ENCODE measurements around the gene NUDCD2. TPM values are rescaled to one million over a fixed set of nuclear protein-coding genes. Genes with fewer than 3 reads are reported as not detected.

NUDCD2 gene
- total RNA-seq, 2 donors from 2014 or later: 2.0 to 2.5 TPM

DNA sequence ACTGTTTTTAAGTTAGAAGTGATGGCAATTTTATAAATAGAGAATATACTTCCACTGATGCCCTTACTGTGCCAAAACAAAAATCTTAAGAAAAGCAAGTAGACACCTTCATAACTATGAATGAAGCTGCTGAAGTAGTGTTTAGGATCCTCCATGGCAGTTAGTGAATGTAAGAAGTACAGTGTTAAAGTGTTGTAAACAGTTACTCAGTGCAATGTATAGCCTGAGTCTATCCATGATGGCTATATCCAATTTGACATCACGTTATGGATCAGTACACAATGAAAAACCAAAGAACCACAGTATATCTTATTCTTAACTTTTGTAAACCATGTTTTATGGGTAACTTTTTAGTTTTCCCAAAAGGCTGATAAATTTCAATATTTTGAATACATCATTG, 15.4 kb downstream of the NUDCD2 start:
- peaks cover 62% of the 10 kb centered on the region for H3K36me3 ChIP-seq
- no peaks in the 10 kb centered on the region for H3K9me3 ChIP-seq
- no peak for DNase-seq (ENCODE audit: low spot score)
- no peaks in the 10 kb centered on the region for H3K27me3 ChIP-seq
- H3K4me3 ChIP-seq: no peak overlapping the region
- TF ChIP-seq, protein P1, sequence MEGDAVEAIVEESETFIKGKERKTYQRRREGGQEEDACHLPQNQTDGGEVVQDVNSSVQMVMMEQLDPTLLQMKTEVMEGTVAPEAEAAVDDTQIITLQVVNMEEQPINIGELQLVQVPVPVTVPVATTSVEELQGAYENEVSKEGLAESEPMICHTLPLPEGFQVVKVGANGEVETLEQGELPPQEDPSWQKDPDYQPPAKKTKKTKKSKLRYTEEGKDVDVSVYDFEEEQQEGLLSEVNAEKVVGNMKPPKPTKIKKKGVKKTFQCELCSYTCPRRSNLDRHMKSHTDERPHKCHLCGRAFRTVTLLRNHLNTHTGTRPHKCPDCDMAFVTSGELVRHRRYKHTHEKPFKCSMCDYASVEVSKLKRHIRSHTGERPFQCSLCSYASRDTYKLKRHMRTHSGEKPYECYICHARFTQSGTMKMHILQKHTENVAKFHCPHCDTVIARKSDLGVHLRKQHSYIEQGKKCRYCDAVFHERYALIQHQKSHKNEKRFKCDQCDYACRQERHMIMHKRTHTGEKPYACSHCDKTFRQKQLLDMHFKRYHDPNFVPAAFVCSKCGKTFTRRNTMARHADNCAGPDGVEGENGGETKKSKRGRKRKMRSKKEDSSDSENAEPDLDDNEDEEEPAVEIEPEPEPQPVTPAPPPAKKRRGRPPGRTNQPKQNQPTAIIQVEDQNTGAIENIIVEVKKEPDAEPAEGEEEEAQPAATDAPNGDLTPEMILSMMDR (IDR thresholded peaks at IDR 0.05): no peak
- no peak overlapping the region for H3K27ac ChIP-seq
- peaks cover 0 to 8% of the 10 kb centered on the region in 2 donors for H3K4me1 ChIP-seq

GRCh38 chr5:163440954-163441353, 18.9 kb downstream of the NUDCD2 start:
- Histone ChIP-seq H3K4me3 (no peak overlapping the region), H3K27me3 (no peaks in the 10 kb centered on the region), H3K9me3 (no peaks in the 10 kb centered on the region), H3K27ac (no peak overlapping the region), H3K36me3 (peaks cover 42% of the 10 kb centered on the region), H3K4me1 (peaks cover 0 to 25% of the 10 kb centered on the region in 2 donors)
- no peak for DNase-seq (ENCODE audit: low spot score)
- TF ChIP-seq, protein P1 (IDR thresholded peaks at IDR 0.05): no peak

DNA sequence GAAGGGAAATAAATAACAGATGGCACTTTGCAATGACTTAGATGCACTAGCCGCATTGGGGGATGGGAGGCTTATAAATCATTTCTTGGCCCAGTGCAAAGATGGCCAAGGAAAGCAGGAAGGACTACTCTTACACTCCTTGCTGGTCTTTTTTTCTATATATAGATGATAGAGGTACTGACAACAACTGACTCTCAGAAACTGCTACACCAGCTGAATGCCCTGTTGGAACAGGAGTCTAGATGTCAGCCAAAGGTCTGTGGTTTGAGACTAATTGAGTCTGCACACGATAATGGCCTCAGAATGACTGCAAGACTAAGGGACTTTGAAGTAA, 20.8 kb downstream of the NUDCD2 start:
- H3K4me1 ChIP-seq: peaks cover 0 to 25% of the 10 kb centered on the region in 2 donors
- H3K9me3 ChIP-seq: no peaks in the 10 kb centered on the region
- TF ChIP-seq, protein P1 (IDR thresholded peaks at IDR 0.05): no peak
- no peak for DNase-seq (ENCODE audit: low spot score)
- peak overlapping the region in 1 of 2 donors; percentile 94 for H3K4me3 ChIP-seq
- H3K27me3 ChIP-seq: no peaks in the 10 kb centered on the region
- H3K27ac ChIP-seq: no peak overlapping the region
- peaks cover 33% of the 10 kb centered on the region for H3K36me3 ChIP-seq

DNA sequence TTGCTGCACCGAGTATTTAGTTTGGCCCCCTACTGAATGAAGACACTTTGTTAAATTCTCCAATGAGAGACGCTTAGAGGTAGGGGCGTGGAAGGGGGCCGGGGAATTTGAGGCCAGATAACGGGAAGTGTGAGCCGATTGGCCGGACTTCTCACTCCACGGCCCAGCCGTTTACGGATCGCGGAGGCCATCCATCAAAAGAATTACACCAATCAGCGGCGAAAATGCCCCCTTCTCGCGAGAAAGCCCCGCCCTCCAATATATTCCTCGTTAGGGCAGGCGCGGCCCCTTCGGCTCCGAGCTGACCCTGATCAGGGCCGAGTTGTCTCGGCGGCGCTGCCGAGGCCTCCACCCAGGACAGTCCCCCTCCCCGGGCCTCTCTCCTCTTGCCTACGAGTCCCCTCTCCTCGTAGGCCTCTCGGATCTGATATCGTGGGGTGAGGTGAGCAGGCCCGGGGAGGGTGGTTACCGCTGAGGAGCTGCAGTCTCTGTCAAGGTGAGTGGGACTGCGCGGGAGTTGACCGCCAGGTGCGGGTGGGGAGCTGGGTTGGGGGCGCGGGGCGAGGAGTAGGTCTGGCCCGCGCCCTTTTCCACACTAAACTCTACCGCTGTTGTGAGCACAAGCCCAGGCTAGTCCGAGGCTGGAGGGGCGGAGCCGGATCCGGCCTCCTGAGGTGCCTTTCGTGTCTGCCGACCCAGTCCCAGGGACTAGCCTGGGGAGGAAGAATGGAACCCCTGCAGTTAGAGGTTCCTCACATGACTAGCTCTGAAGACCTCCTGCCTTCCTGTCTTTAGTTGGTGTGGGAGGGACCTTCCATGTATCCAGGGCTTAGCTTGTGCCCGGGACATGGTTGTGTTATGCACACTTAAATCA, 22.4 kb downstream of the NUDCD2 start, which contains the start of gene CCNG1:
CCNG1 (plus strand) TSS at position 287 of the 874 bp plus-strand sequence. CDS start 1,662 bp downstream, outside the sequence.
- TF ChIP-seq, protein P1 (IDR thresholded peaks at IDR 0.05): peak in 1 of 2 donors; percentile 16
- peaks cover 0 to 25% of the 10 kb centered on the region in 2 donors for H3K4me1 ChIP-seq
- DNase-seq (ENCODE audit: low spot score): peak; percentile 97
- H3K36me3 ChIP-seq: peaks cover 20% of the 10 kb centered on the region
- H3K27ac ChIP-seq: peak within 1 kb of the TSS; percentile 94
- H3K27me3 ChIP-seq: no peaks in the 10 kb centered on the region
- H3K9me3 ChIP-seq: no peaks in the 10 kb centered on the region
- peak within 1 kb of the TSS; percentile 93 to 94 for H3K4me3 ChIP-seq

DNA sequence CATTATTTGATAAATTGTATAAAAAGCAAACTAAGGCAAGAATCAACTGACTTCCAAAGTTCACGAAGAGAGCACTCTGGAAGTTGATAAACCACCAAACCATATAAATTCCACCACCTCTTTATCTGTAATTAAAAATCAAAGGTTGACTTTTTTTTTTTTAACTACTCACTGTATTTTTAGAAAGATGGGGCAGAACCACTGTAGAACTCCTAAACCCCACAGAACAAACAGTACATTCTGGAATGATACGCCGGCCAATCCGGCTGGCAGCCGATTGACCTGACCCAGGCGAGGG, 22.9 kb downstream of the NUDCD2 start:
- Histone ChIP-seq H3K27ac (peak overlapping the region; percentile 94), H3K9me3 (no peaks in the 10 kb centered on the region), H3K36me3 (peaks cover 14% of the 10 kb centered on the region), H3K4me1 (peaks cover 0 to 25% of the 10 kb centered on the region in 2 donors), H3K4me3 (peak overlapping the region; percentile 93 to 94), H3K27me3 (no peaks in the 10 kb centered on the region)
- TF ChIP-seq, protein P1 (IDR thresholded peaks at IDR 0.05): no peak
- DNase-seq (ENCODE audit: low spot score): no peak

All from right atrium auricular region (tissue), 2 donors.